ENCODE results near the gene LHFPL5. TPM values are rescaled to one million over a fixed set of nuclear protein-coding genes. Genes with fewer than 3 reads are reported as not detected.

LHFPL5 gene
- total RNA-seq, 2 donors from 2014 or later: not detected

DNA sequence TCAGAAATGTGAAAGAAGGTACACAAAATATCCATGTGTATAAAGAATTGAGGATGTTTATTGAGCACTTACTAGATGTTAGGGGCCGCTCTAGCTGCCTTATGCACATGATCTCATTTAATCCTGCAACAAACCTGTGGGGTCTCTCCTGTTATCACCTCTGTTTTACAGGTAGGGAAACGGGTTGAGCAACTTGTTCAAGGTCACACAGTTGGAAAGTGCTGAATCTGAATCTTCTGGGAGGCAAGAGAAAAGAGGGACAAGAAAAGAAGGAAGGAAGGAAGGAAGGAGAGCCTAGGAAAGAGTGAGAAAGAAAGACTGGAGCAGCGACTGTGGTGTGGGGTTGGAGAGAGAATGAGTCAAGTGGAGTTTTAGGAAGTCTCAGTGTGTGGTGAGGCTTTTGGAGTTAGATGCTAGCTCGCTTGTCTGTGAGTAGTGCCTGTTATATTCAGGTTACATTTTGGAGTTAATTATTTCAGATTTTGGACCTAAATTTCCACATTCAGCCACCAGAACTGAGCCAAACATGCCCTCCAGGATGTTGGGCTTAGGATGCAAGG is 16.6 kb upstream of the LHFPL5 start:
- Mint-ChIP-seq H3K27ac (no peak overlapping the region), H3K4me3 (no peak overlapping the region), H3K36me3 (ENCODE audit: low read depth) (no peaks in the 10 kb centered on the region), H3K27me3 (ENCODE audit: insufficient read depth) (peaks cover 16% of the 10 kb centered on the region), H3K9me3 (no peaks in the 10 kb centered on the region), H3K4me1 (no peaks in the 10 kb centered on the region)
- H3K27me3 ChIP-seq (ENCODE audit: control insufficient read depth, insufficient read depth, low read length, poor library complexity, severe bottlenecking): no peaks in the 10 kb centered on the region
- no peak for DNase-seq
- TF ChIP-seq, protein P1, sequence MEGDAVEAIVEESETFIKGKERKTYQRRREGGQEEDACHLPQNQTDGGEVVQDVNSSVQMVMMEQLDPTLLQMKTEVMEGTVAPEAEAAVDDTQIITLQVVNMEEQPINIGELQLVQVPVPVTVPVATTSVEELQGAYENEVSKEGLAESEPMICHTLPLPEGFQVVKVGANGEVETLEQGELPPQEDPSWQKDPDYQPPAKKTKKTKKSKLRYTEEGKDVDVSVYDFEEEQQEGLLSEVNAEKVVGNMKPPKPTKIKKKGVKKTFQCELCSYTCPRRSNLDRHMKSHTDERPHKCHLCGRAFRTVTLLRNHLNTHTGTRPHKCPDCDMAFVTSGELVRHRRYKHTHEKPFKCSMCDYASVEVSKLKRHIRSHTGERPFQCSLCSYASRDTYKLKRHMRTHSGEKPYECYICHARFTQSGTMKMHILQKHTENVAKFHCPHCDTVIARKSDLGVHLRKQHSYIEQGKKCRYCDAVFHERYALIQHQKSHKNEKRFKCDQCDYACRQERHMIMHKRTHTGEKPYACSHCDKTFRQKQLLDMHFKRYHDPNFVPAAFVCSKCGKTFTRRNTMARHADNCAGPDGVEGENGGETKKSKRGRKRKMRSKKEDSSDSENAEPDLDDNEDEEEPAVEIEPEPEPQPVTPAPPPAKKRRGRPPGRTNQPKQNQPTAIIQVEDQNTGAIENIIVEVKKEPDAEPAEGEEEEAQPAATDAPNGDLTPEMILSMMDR (conservative IDR thresholded peaks at IDR 0.05): no peak
- 73 to 76% methylated on average over 3 to 4 of the region's 4 CpGs for WGBS, 2 experiments (ENCODE audit: insufficient coverage in 1 of 2, insufficient read length in 1 of 2)
- no peak overlapping the region for H3K4me3 ChIP-seq (ENCODE audit: low read length)
- no peaks in the 10 kb centered on the region for H3K4me1 ChIP-seq (ENCODE audit: control insufficient read depth, insufficient read depth, low read length)
- H3K36me3 ChIP-seq (ENCODE audit: control insufficient read depth, insufficient read depth, low read length): no peaks in the 10 kb centered on the region
- H3K27ac ChIP-seq (ENCODE audit: low read depth, low read length): no peak overlapping the region
- no peaks in the 10 kb centered on the region for H3K9me3 ChIP-seq (ENCODE audit: control insufficient read depth, low read length)
- H3K9ac ChIP-seq (ENCODE audit: extremely low read depth, low read length, poor library complexity, severe bottlenecking): no peak overlapping the region

DNA sequence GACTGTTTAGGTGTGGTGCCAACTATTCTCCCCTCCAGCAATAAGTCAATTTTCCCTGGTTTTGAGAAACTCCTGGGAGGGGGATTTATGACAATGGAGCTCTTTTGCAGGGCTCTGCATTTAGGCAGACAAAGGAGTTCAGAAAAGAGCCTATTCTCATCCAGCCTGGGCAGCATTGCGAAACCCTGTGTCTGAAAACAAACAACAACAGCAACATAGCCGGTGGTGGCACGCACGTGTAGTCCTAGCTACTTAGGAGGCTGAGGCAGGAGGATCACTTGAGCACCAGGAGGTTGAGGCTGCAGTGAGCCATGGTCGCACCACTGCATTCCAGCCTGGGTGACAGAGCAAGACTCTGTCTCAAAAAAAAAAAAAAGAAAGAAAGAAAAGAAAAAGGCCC is 14.5 kb upstream of the LHFPL5 start:
- no peak for DNase-seq
- H3K4me1 Mint-ChIP-seq: no peaks in the 10 kb centered on the region
- Histone ChIP-seq H3K4me1 (ENCODE audit: control insufficient read depth, insufficient read depth, low read length) (no peaks in the 10 kb centered on the region), H3K36me3 (ENCODE audit: control insufficient read depth, insufficient read depth, low read length) (no peaks in the 10 kb centered on the region), H3K27ac (ENCODE audit: low read depth, low read length) (no peak overlapping the region), H3K4me3 (ENCODE audit: low read length) (no peak overlapping the region), H3K9me3 (ENCODE audit: control insufficient read depth, low read length) (no peaks in the 10 kb centered on the region), H3K27me3 (ENCODE audit: control insufficient read depth, insufficient read depth, low read length, poor library complexity, severe bottlenecking) (no peaks in the 10 kb centered on the region), H3K9ac (ENCODE audit: extremely low read depth, low read length, poor library complexity, severe bottlenecking) (no peak overlapping the region)
- peaks cover 17% of the 10 kb centered on the region for H3K27me3 Mint-ChIP-seq (ENCODE audit: insufficient read depth)
- no peak overlapping the region for H3K27ac Mint-ChIP-seq
- 84 to 88% methylated on average over 5 of the region's 5 CpGs for WGBS, 2 experiments (ENCODE audit: insufficient coverage in 1 of 2, insufficient read length in 1 of 2)
- H3K9me3 Mint-ChIP-seq: no peaks in the 10 kb centered on the region
- H3K36me3 Mint-ChIP-seq (ENCODE audit: low read depth): no peaks in the 10 kb centered on the region
- TF ChIP-seq, protein P1 (conservative IDR thresholded peaks at IDR 0.05): no peak
- H3K4me3 Mint-ChIP-seq: no peak overlapping the region

DNA sequence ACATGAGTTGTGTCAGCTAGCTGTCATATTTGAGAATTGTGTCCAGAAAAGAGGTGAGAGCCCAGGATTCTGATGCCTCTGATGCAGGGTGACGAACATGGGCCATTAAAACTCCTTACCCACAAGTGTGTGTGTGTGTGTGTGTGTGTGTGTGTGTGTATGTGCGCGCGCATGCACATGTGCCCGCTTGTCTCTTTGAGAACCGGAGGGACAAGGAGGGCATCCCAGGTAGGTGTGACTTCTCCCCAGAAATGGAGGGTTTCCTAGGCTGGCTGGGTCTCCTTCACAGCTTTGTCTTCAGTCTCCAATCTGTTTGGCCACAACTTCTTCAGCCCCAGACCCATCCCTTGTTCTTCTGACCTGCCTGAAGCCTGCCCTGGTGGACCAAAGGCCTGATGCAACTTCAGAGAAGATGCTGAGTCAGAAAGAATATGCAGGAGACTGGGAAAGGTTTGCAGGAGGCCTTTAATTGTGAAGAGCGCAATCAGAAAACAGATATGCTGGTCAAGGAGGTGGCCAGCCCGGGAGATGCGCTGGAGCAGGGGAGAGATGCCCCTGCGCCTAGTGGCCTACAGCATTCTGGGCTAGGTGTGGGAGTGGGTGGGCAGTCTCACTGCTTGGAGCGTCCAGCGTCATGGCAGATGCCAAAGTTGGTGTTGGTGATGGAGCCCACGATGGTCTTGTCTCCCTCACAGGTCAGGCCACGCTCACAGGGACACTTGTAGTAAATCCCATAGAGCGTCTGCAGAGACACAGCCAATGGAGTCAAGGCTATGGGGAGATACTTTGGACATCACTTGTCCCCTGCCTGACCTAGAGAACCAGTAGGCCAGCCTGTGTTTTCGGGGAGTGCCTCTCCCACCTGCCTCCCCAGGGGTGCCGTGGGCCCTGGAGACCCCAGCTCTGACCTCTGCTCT is 10.4 kb upstream of the LHFPL5 start:
- no peak overlapping the region for H3K27ac Mint-ChIP-seq
- WGBS, 2 experiments (ENCODE audit: insufficient coverage in 1 of 2, insufficient read length in 1 of 2): 95 to 97% methylated on average over 14 to 17 of the region's 17 CpGs
- DNase-seq: no peak

More for the DNA sequence above, 10.4 kb upstream of the LHFPL5 start:
- H3K9ac ChIP-seq (ENCODE audit: extremely low read depth, low read length, poor library complexity, severe bottlenecking): no peak overlapping the region
- no peak overlapping the region for H3K4me3 ChIP-seq (ENCODE audit: low read length)
- H3K27ac ChIP-seq (ENCODE audit: low read depth, low read length): no peak overlapping the region
- no peaks in the 10 kb centered on the region for H3K4me1 ChIP-seq (ENCODE audit: control insufficient read depth, insufficient read depth, low read length)
- Mint-ChIP-seq H3K36me3 (ENCODE audit: low read depth) (no peaks in the 10 kb centered on the region), H3K4me3 (no peak overlapping the region), H3K9me3 (no peaks in the 10 kb centered on the region), H3K27me3 (ENCODE audit: insufficient read depth) (peaks cover 2% of the 10 kb centered on the region), H3K4me1 (peaks cover 7% of the 10 kb centered on the region)
- TF ChIP-seq, protein P1 (conservative IDR thresholded peaks at IDR 0.05): no peak
- no peaks in the 10 kb centered on the region for H3K36me3 ChIP-seq (ENCODE audit: control insufficient read depth, insufficient read depth, low read length)
- H3K27me3 ChIP-seq (ENCODE audit: control insufficient read depth, insufficient read depth, low read length, poor library complexity, severe bottlenecking): no peaks in the 10 kb centered on the region
- no peaks in the 10 kb centered on the region for H3K9me3 ChIP-seq (ENCODE audit: control insufficient read depth, low read length)
